Type B pancreatic cell (in vitro differentiated cells): ENCODE data around the gene UBIAD1. TPM values are rescaled to one million over a fixed set of nuclear protein-coding genes. Genes with fewer than 3 reads are reported as not detected.
A peak's percentile ranks its signal among the peaks of the same experiment; 100 is the strongest.

Experiments
- DNase-seq: peaks from one replicate; pipeline ENCODE4 v3.0.0; 2021; ENCODE audit warnings: mixed read lengths; ENCODE audit not compliant: unreplicated experiment; ENCODE audit errors: extremely low spot score
- H3K27ac Mint-ChIP-seq: 2 replicates; pipeline ENCODE4 v1.8.0; 2021; ENCODE audit warnings: mild to moderate bottlenecking, mixed read lengths
- H3K27me3 Mint-ChIP-seq: 2 replicates; pipeline ENCODE4 v1.8.0; 2021; ENCODE audit warnings: mixed read lengths
- H3K36me3 Mint-ChIP-seq: 2 replicates; pipeline ENCODE4 v1.8.0; 2021; ENCODE audit warnings: mixed read lengths
- H3K4me1 Mint-ChIP-seq: one replicate; pipeline ENCODE4 v1.8.0; 2021; ENCODE audit warnings: mixed read lengths; ENCODE audit not compliant: unreplicated experiment
- H3K4me3 Mint-ChIP-seq: 2 replicates; pipeline ENCODE4 v1.8.0; 2021; ENCODE audit warnings: mild to moderate bottlenecking, mixed read lengths
- H3K9me3 Mint-ChIP-seq: 2 replicates; pipeline ENCODE4 v1.8.0; 2021; ENCODE audit warnings: mixed read lengths
- total RNA-seq: library from RNA; stranded (reverse); gene quantifications from 2 replicates; pipeline ENCODE4 v1.2.1, GENCODE V29; 2021; ENCODE audit warnings: low replicate concordance
- TF ChIP-seq, protein P1 (sequence below): fragments of 200-600 bp; sonication (generic); conservative IDR thresholded peaks from 2 replicates; pipeline ENCODE4 v1.5.0; 2021; ENCODE audit warnings: antibody characterized with exemption, mild to moderate bottlenecking

UBIAD1 gene
- total RNA-seq, 1 donor from 2014 or later: 17.1 TPM

DNA sequence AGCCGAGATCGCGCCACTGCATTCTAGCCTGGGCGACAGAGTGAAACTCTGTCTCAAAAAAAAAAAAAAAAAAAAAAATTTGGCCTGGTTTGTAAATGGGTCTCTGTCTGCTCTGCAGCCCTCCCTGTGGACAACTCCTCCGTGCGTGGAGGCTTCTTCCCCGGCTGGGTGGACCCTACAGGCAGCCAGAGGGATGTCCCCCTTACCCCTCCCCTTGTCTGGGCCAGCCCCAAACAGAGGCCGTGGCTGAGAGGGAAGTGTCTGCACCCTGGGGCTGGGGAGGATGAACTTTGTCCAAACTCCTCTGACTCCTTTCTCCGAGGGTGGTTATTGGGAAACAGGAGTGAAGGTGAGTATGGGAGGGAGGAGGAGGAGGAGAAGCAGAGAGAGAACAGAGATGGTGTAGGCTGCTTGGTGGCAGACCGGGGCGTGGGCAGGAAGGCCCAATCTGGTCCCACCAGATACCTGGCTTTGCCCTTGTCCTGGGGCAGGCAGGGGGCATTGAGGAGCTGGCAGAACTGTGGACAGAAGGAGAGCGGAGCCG is 61.3 kb downstream of the UBIAD1 start:
- Mint-ChIP-seq H3K4me1 (peaks cover 22% of the 10 kb centered on the region), H3K27ac (no peak overlapping the region), H3K4me3 (peak overlapping the region; percentile 31), H3K27me3 (peaks cover 8% of the 10 kb centered on the region), H3K9me3 (no peaks in the 10 kb centered on the region), H3K36me3 (no peaks in the 10 kb centered on the region)
- DNase-seq: no peak
- TF ChIP-seq, protein P1, sequence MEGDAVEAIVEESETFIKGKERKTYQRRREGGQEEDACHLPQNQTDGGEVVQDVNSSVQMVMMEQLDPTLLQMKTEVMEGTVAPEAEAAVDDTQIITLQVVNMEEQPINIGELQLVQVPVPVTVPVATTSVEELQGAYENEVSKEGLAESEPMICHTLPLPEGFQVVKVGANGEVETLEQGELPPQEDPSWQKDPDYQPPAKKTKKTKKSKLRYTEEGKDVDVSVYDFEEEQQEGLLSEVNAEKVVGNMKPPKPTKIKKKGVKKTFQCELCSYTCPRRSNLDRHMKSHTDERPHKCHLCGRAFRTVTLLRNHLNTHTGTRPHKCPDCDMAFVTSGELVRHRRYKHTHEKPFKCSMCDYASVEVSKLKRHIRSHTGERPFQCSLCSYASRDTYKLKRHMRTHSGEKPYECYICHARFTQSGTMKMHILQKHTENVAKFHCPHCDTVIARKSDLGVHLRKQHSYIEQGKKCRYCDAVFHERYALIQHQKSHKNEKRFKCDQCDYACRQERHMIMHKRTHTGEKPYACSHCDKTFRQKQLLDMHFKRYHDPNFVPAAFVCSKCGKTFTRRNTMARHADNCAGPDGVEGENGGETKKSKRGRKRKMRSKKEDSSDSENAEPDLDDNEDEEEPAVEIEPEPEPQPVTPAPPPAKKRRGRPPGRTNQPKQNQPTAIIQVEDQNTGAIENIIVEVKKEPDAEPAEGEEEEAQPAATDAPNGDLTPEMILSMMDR: no peak

DNA sequence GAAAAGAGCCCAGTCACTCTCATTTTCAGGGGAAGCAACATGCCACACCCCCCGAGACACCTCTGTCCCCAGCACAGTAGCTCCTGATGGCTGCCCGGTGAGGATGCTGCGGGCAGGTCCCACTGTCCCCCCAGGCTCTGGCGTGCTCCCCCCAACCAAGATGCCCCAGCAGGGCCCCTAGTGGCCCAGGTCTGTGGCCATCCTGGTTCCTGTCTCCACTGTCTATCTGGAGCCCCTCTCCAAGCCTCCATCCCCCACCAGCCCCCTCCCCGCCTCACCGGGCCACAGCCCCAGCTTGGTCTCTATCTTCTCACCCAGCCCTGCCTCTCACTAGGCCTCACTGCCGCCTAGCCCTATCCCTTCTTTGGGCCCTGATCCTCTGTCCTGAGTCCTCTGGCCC is 61.8 kb downstream of the UBIAD1 start:
- no peak for DNase-seq
- H3K4me1 Mint-ChIP-seq: peaks cover 27% of the 10 kb centered on the region
- TF ChIP-seq, protein P1: no peak
- H3K27ac Mint-ChIP-seq: no peak overlapping the region
- no peaks in the 10 kb centered on the region for H3K36me3 Mint-ChIP-seq
- H3K27me3 Mint-ChIP-seq: peaks cover 10% of the 10 kb centered on the region
- H3K9me3 Mint-ChIP-seq: no peaks in the 10 kb centered on the region
- H3K4me3 Mint-ChIP-seq: no peak overlapping the region

GRCh38 chr1:11335417-11336056 is 62.5 kb downstream of the UBIAD1 start:
- no peaks in the 10 kb centered on the region for H3K36me3 Mint-ChIP-seq
- H3K4me3 Mint-ChIP-seq: no peak overlapping the region
- no peaks in the 10 kb centered on the region for H3K9me3 Mint-ChIP-seq
- H3K4me1 Mint-ChIP-seq: peaks cover 34% of the 10 kb centered on the region
- DNase-seq: no peak
- H3K27ac Mint-ChIP-seq: no peak overlapping the region
- TF ChIP-seq, protein P1: no peak
- peaks cover 14% of the 10 kb centered on the region for H3K27me3 Mint-ChIP-seq

- no peaks in the 10 kb centered on the region for H3K9me3 Mint-ChIP-seq
- peaks cover 10% of the 10 kb centered on the region for H3K27me3 Mint-ChIP-seq
- peaks cover 45% of the 10 kb centered on the region for H3K4me1 Mint-ChIP-seq
- H3K27ac Mint-ChIP-seq: no peak overlapping the region
- H3K36me3 Mint-ChIP-seq: no peaks in the 10 kb centered on the region
- TF ChIP-seq, protein P1: peak; percentile 95
- H3K4me3 Mint-ChIP-seq: peak overlapping the region; percentile 47
- DNase-seq: no peak
Measured at GRCh38 chr1:11337580-11338073, 64.6 kb downstream of the UBIAD1 start.

Other genes starting within 250 kb of the UBIAD1 start
- 0.29 and 0.34 TPM in 2 replicates for gene MASP2, start 226.0 kb upstream of the UBIAD1 start, total RNA-seq
- 61.5 and 92.6 TPM in 2 replicates for gene SRM, start 213.2 kb upstream of the UBIAD1 start, total RNA-seq
- gene EXOSC10, start 173.3 kb upstream of the UBIAD1 start, total RNA-seq: 63.5 and 81.8 TPM in 2 replicates
- 0.70 TPM in 1 of 2 replicates, not detected in the other for gene ANGPTL7, start 83.8 kb upstream of the UBIAD1 start, total RNA-seq
- gene MTOR, start 10.6 kb upstream of the UBIAD1 start, total RNA-seq: 41.5 and 53.0 TPM in 2 replicates
- 4.7 and 4.8 TPM in 2 replicates for gene DISP3, start 206.0 kb downstream of the UBIAD1 start, total RNA-seq